ENCODE results near the gene TNS3. TPM values are rescaled to one million over a fixed set of nuclear protein-coding genes. Genes with fewer than 3 reads are reported as not detected.

Gene TNS3
- total and polyA plus RNA-seq, 10 of the 15 experiments (the other 5 are each of a cell fraction or from before 2014, with no cell fraction given), result 0.27 to 2.7 (median 0.79) TPM

- CTCF ChIA-PET, result no interaction called here
- Histone ChIP-seq H3K79me2 (ENCODE audit: control insufficient read depth, insufficient read depth, low read length) (no peaks in the 10 kb centered on the region), H2AFZ (ENCODE audit: control insufficient read depth, low read depth, low read length) (no peak overlapping the region), H3K4me1 (ENCODE audit: control insufficient read depth, insufficient read depth, low read length) (no peaks in the 10 kb centered on the region), H3K27ac (ENCODE audit: control insufficient read depth, insufficient read depth) (no peak overlapping the region), H3K36me3 (ENCODE audit: control insufficient read depth in 2 of 2, insufficient read depth in 2 of 2, low read length in 1 of 2) (no peaks in the 10 kb centered on the region), H3K9me3 (replicated peaks; ENCODE audit: control insufficient read depth, insufficient read depth, low read length) (no peaks in the 10 kb centered on the region), H3K27me3 (replicated peaks in 1 of 2; ENCODE audit: control insufficient read depth in 2 of 2, insufficient read depth in 2 of 2, low read length in 1 of 2) (no peaks in the 10 kb centered on the region), H3K4me2 (ENCODE audit: control insufficient read depth, insufficient read depth) (no peak overlapping the region), H4K20me1 (ENCODE audit: control insufficient read depth, insufficient read depth) (no peaks in the 10 kb centered on the region), H3K4me3 (no peak overlapping the region), H3K9ac (ENCODE audit: control insufficient read depth, insufficient read depth, low read length) (no peak overlapping the region)
- RAD21 ChIA-PET (ENCODE audit: unreplicated experiment), result no interaction called here
- FAIRE-seq (no peak), ATAC-seq (no peak), DNase-seq (ENCODE audit: low read depth, low spot score) (no peak)
- in situ Hi-C loops (cut with MboI), result no loop called here
- intact Hi-C loops (cut with micrococcal nuclease; ENCODE audit: unreplicated experiment), result no loop called here
- SMC1A ChIA-PET (ENCODE audit: uncharacterized antibody, unreplicated experiment), result no interaction called here
- TF ChIP-seq RFX5 (IDR thresholded peaks at IDR 0.05; ENCODE audit: low read depth, low read length) (no peak), SKIL (IDR thresholded peaks at IDR 0.05; ENCODE audit: low read depth, poor library complexity, severe bottlenecking) (no peak), ZBTB33 (IDR thresholded peaks at IDR 0.05) (no peak), MTA2 (IDR thresholded peaks at IDR 0.05; ENCODE audit: low read depth) (no peak), POLR2AphosphoS5 (IDR thresholded peaks at IDR 0.05; ENCODE audit: low read length) (no peak), ZNF384 (IDR thresholded peaks at IDR 0.05; ENCODE audit: borderline replicate concordance, low read depth, low read length) (no peak)
- BruUV-seq (replicated peaks), result no TSS peak
- POLR2A ChIA-PET, result no interaction called here
- WGBS (ENCODE audit: insufficient coverage, insufficient replicate concordance, low lambda C conversion rate, missing lambda C conversion rate), result 36% methylated on average over 3 of the region's 3 CpGs
Measured at GRCh38 chr7:47451851-47452205, 130.1 kb downstream of the TNS3 start.

Measured in GM12878 (cell line).